Neural progenitor cell (in vitro differentiated cells): ENCODE results near the gene ADORA2A. TPM values are rescaled to one million over a fixed set of nuclear protein-coding genes. Genes with fewer than 3 reads are reported as not detected.

Experiments used
- DNase-seq: peaks from one replicate; pipeline ENCODE4 v3.0.0-alpha.2; 2016; ENCODE audit warnings: low spot score
- H2AFZ ChIP-seq: fragments of 200-600 bp; sonication (generic); replicated peaks from 2 replicates; pipeline ENCODE4 v1.6.1; 2016; ENCODE audit warnings: antibody characterized with exemption
- H3F3A ChIP-seq: fragments of 200-600 bp; sonication (generic); 2 replicates; pipeline ENCODE4 v1.6.1; 2016; ENCODE audit warnings: antibody characterized with exemption, low read depth
- H3K27ac ChIP-seq: fragments of 200-600 bp; sonication (generic); 2 replicates; pipeline ENCODE4 v1.5.1; 2016; ENCODE audit warnings: mild to moderate bottlenecking
- H3K27me3 ChIP-seq: fragments of 200-600 bp; sonication (generic); 2 replicates; pipeline ENCODE4 v1.6.1; 2016; ENCODE audit warnings: mild to moderate bottlenecking, moderate library complexity
- H3K36me3 ChIP-seq: fragments of 200-600 bp; sonication (generic); 2 replicates; pipeline ENCODE4 v1.5.1; 2016
- H3K4me1 ChIP-seq: fragments of 200-600 bp; sonication (generic); 2 replicates; pipeline ENCODE4 v1.6.1; 2016; ENCODE audit warnings: mixed run types
- H3K4me2 ChIP-seq: fragments of 200-600 bp; sonication (generic); 2 replicates; pipeline ENCODE4 v1.6.1; 2016
- H3K4me3 ChIP-seq: fragments of 200-600 bp; sonication (generic); 2 replicates; pipeline ENCODE4 v1.5.1; 2016
- H3K79me2 ChIP-seq: fragments of 200-600 bp; sonication (generic); 2 replicates; pipeline ENCODE4 v1.6.1; 2016; ENCODE audit warnings: low read depth
- H3K9ac ChIP-seq: fragments of 200-600 bp; sonication (generic); 2 replicates; pipeline ENCODE4 v1.6.1; 2016
- H3K9me3 ChIP-seq: fragments of 200-600 bp; sonication (generic); 2 replicates; pipeline ENCODE4 v1.5.1; 2016; ENCODE audit warnings: low read depth
- H4K20me1 ChIP-seq: fragments of 200-600 bp; sonication (generic); 2 replicates; pipeline ENCODE4 v1.6.1; 2016; ENCODE audit warnings: low read depth
- H3K27ac Mint-ChIP-seq: 3 replicates; pipeline ENCODE4 v1.8.0; 2021; ENCODE audit warnings: mixed read lengths
- H3K27me3 Mint-ChIP-seq: 2 replicates; pipeline ENCODE4 v1.8.0; 2022; ENCODE audit warnings: low read depth, mild to moderate bottlenecking, inconsistent platforms, moderate library complexity, mixed read lengths; ENCODE audit not compliant: insufficient read depth
- H3K36me3 Mint-ChIP-seq: 3 replicates; pipeline ENCODE4 v1.8.0; 2021; ENCODE audit warnings: mixed read lengths
- H3K4me1 Mint-ChIP-seq: 3 replicates; pipeline ENCODE4 v1.8.0; 2021; ENCODE audit warnings: mixed read lengths
- H3K4me3 Mint-ChIP-seq: 3 replicates; pipeline ENCODE4 v1.8.0; 2021; ENCODE audit warnings: mild to moderate bottlenecking, moderate library complexity, mixed read lengths
- H3K9me3 Mint-ChIP-seq: 3 replicates; pipeline ENCODE4 v1.8.0; 2020; ENCODE audit warnings: mixed read lengths
- CTCF ChIP-seq: fragments of 200-600 bp; sonication (generic); IDR thresholded peaks from 2 replicates; pipeline ENCODE4 v1.5.1; 2017; ENCODE audit warnings: antibody characterized with exemption, mild to moderate bottlenecking
- EZH2 ChIP-seq: fragments of 200-600 bp; sonication (generic); IDR thresholded peaks from 2 replicates; pipeline ENCODE4 v1.6.1; 2017; ENCODE audit warnings: antibody characterized with exemption, mild to moderate bottlenecking, moderate library complexity
- EZH2phosphoT487 ChIP-seq: fragments of 200-600 bp; sonication (generic); IDR thresholded peaks from 2 replicates; pipeline ENCODE4 v1.6.1; 2017; ENCODE audit warnings: antibody characterized with exemption
- total RNA-seq: library from RNA; depleted of rRNA; stranded (reverse); fragments of >200 nt; gene quantifications from 2 replicates; pipeline ENCODE4 v1.2.3, GENCODE V29; 2015; ENCODE audit warnings: low replicate concordance

Gene ADORA2A
- total RNA-seq, 1 donor from 2014 or later = 0.51 TPM

GRCh38 chr22:24416095-24416494, 11.3 kb upstream of the ADORA2A start:
- no peaks in the 10 kb centered on the region for H3K9me3 Mint-ChIP-seq
- H3K9ac ChIP-seq = no peak overlapping the region
- no peaks in the 10 kb centered on the region for H3F3A ChIP-seq
- H3K79me2 ChIP-seq = no peaks in the 10 kb centered on the region
- no peak overlapping the region for H2AFZ ChIP-seq
- H3K27ac Mint-ChIP-seq = no peak overlapping the region
- no peak overlapping the region for H3K4me3 ChIP-seq
- peaks cover 2% of the 10 kb centered on the region for H3K27me3 Mint-ChIP-seq
- peaks cover 22% of the 10 kb centered on the region for H3K4me1 ChIP-seq
- H3K4me1 Mint-ChIP-seq = peaks cover 6% of the 10 kb centered on the region
- TF ChIP-seq EZH2 (no peak), CTCF (no peak), EZH2phosphoT487 (no peak)
- no peaks in the 10 kb centered on the region for H3K36me3 Mint-ChIP-seq
- H3K27me3 ChIP-seq = no peaks in the 10 kb centered on the region
- no peaks in the 10 kb centered on the region for H4K20me1 ChIP-seq
- H3K36me3 ChIP-seq = no peaks in the 10 kb centered on the region
- H3K4me2 ChIP-seq = no peak overlapping the region
- no peak overlapping the region for H3K4me3 Mint-ChIP-seq
- no peak overlapping the region for H3K27ac ChIP-seq
- no peak for DNase-seq
- no peaks in the 10 kb centered on the region for H3K9me3 ChIP-seq

DNA sequence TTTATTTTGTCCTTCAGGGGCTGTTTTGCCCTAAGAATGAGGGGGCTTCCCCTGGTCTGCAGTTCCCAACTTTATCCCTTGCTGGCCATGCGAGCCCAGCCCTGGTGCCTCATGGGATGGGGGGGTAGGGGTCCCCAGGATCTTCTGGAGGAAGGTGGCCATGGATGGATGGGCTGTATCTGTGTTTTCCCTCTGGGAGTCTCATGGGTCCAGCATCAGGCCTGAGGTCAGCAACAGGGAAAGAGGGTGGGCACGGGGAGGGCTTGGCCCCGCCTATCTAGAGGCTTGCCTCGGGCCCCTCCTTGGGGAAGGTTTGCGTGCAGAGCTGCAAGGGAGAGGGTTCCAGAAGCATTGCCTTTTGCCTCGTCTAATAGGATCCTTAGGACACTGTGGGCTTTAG, 10.8 kb upstream of the ADORA2A start:
- H3K27me3 Mint-ChIP-seq = peaks cover 7% of the 10 kb centered on the region
- H2AFZ ChIP-seq = no peak overlapping the region
- no peak overlapping the region for H3K4me3 Mint-ChIP-seq
- no peak for DNase-seq
- no peak overlapping the region for H3K9ac ChIP-seq
- no peaks in the 10 kb centered on the region for H3K27me3 ChIP-seq
- peaks cover 8% of the 10 kb centered on the region for H3K4me1 Mint-ChIP-seq
- H3K79me2 ChIP-seq = no peaks in the 10 kb centered on the region
- H3K9me3 ChIP-seq = no peaks in the 10 kb centered on the region
- H3K4me1 ChIP-seq = peaks cover 22% of the 10 kb centered on the region
- H3K4me2 ChIP-seq = no peak overlapping the region
- no peaks in the 10 kb centered on the region for H3K36me3 ChIP-seq
- H4K20me1 ChIP-seq = no peaks in the 10 kb centered on the region
- H3K27ac ChIP-seq = no peak overlapping the region
- no peak overlapping the region for H3K4me3 ChIP-seq
- TF ChIP-seq EZH2phosphoT487 (no peak), EZH2 (no peak), CTCF (no peak)
- H3F3A ChIP-seq = no peaks in the 10 kb centered on the region
- no peaks in the 10 kb centered on the region for H3K36me3 Mint-ChIP-seq
- H3K9me3 Mint-ChIP-seq = no peaks in the 10 kb centered on the region
- H3K27ac Mint-ChIP-seq = no peak overlapping the region

GRCh38 chr22:24417200-24417599, 10.2 kb upstream of the ADORA2A start:
- H3K36me3 Mint-ChIP-seq = no peaks in the 10 kb centered on the region
- peaks cover 22% of the 10 kb centered on the region for H3K4me1 ChIP-seq
- no peak for DNase-seq
- no peak overlapping the region for H3K4me3 ChIP-seq
- H3K27me3 ChIP-seq = no peaks in the 10 kb centered on the region
- H3K4me3 Mint-ChIP-seq = no peak overlapping the region
- peaks cover 8% of the 10 kb centered on the region for H3K27me3 Mint-ChIP-seq
- no peak for TF ChIP-seq EZH2phosphoT487
- no peak for TF ChIP-seq EZH2
- TF ChIP-seq CTCF = no peak
- H3K27ac Mint-ChIP-seq = no peak overlapping the region
- H3K27ac ChIP-seq = peak overlapping the region; percentile 50
- H3K4me2 ChIP-seq = no peak overlapping the region
- no peaks in the 10 kb centered on the region for H3F3A ChIP-seq
- no peak overlapping the region for H2AFZ ChIP-seq
- peaks cover 8% of the 10 kb centered on the region for H3K4me1 Mint-ChIP-seq
- no peaks in the 10 kb centered on the region for H3K9me3 ChIP-seq
- no peaks in the 10 kb centered on the region for H3K9me3 Mint-ChIP-seq
- no peaks in the 10 kb centered on the region for H3K36me3 ChIP-seq
- no peaks in the 10 kb centered on the region for H4K20me1 ChIP-seq
- no peak overlapping the region for H3K9ac ChIP-seq
- no peaks in the 10 kb centered on the region for H3K79me2 ChIP-seq
